Stimulated activated naive CD8-positive, alpha-beta T cell treated with anti-CD3 and anti-CD28 coated beads, Interleukin-15, amount 100 ng/mL, for 72 hours (primary cell): ENCODE measurements around the gene TAB2.

Source experiments
- ATAC-seq: fragments of 150-1000 bp; cut with Tn5 transposase; 2 replicates; pipeline ENCODE4 v1.10.0; 2021; ENCODE audit warnings: mild to moderate bottlenecking, moderate library complexity
- DNase-seq, 2 donors: peaks; one replicate each; pipeline ENCODE4 v3.0.0; 2021 to 2022
- H3K27ac Mint-ChIP-seq, 2 donors: one replicate each; pipeline ENCODE4 v1.8.0; 2022; ENCODE audit warnings: mild to moderate bottlenecking in 2 of 2, mixed read lengths in 2 of 2, moderate library complexity in 2 of 2
- H3K27me3 Mint-ChIP-seq: one replicate; pipeline ENCODE4 v1.8.0; 2022; ENCODE audit warnings: mixed read lengths
- H3K4me1 Mint-ChIP-seq: one replicate; pipeline ENCODE4 v1.8.0; 2022; ENCODE audit warnings: mild to moderate bottlenecking, mixed read lengths
- H3K4me3 Mint-ChIP-seq, 2 donors: one replicate each; pipeline ENCODE4 v1.8.0; 2022; ENCODE audit warnings: mild to moderate bottlenecking in 2 of 2, mixed read lengths in 2 of 2, moderate library complexity in 1 of 2
- H3K9me3 Mint-ChIP-seq, 2 donors: one replicate each; pipeline ENCODE4 v1.8.0; 2022; ENCODE audit warnings: mixed read lengths in 2 of 2

TAB2 gene

GRCh38 chr6:149392535-149392934, 75.0 kb downstream of the TAB2 start:
- no peak for ATAC-seq
- Mint-ChIP-seq H3K27me3 (no peaks in the 10 kb centered on the region), H3K9me3 (no peaks in the 10 kb centered on the region), H3K27ac (peak overlapping the region; percentile 3 to 9), H3K4me3 (no peak overlapping the region), H3K4me1 (peaks cover 73% of the 10 kb centered on the region)
- no peak for DNase-seq

- H3K27me3 Mint-ChIP-seq = no peaks in the 10 kb centered on the region
- no peak overlapping the region for H3K4me3 Mint-ChIP-seq
- ATAC-seq = peak; percentile 60
Observed at GRCh38 chr6:149393002-149393679, 75.6 kb downstream of the TAB2 start.

GRCh38 chr6:149395185-149395584, 77.7 kb downstream of the TAB2 start:
- peak overlapping the region in 1 of 2 donors; percentile 91 for H3K27ac Mint-ChIP-seq
- ATAC-seq (no peak), DNase-seq (no peak)
- H3K9me3 Mint-ChIP-seq = no peaks in the 10 kb centered on the region
- no peak overlapping the region for H3K4me3 Mint-ChIP-seq
- peaks cover 58% of the 10 kb centered on the region for H3K4me1 Mint-ChIP-seq
- H3K27me3 Mint-ChIP-seq = no peaks in the 10 kb centered on the region

More at GRCh38 chr6:149393002-149393679, 75.6 kb downstream of the TAB2 start:
- no peaks in the 10 kb centered on the region for H3K9me3 Mint-ChIP-seq
- H3K27ac Mint-ChIP-seq = no peak overlapping the region
- peaks cover 70% of the 10 kb centered on the region for H3K4me1 Mint-ChIP-seq
- no peak for DNase-seq

- peaks cover 49% of the 10 kb centered on the region for H3K4me1 Mint-ChIP-seq
- H3K27me3 Mint-ChIP-seq = no peaks in the 10 kb centered on the region
- H3K4me3 Mint-ChIP-seq = no peak overlapping the region
- H3K9me3 Mint-ChIP-seq = no peaks in the 10 kb centered on the region
- DNase-seq (no peak), ATAC-seq (no peak)
- no peak overlapping the region for H3K27ac Mint-ChIP-seq
Observed at GRCh38 chr6:149397384-149397783, 79.9 kb downstream of the TAB2 start.

GRCh38 chr6:149400050-149400449, 82.5 kb downstream of the TAB2 start, which contains the start of gene SUMO4:
SUMO4 (plus strand) TSS chr6:149400262; CDS start chr6:149400392, 130 bp downstream.
- H3K27me3 Mint-ChIP-seq = no peaks in the 10 kb centered on the region
- peaks cover 40% of the 10 kb centered on the region for H3K4me1 Mint-ChIP-seq
- peak within 1 kb of the TSS in 1 of 2 donors; percentile 67 for H3K27ac Mint-ChIP-seq
- ATAC-seq = no peak
- H3K9me3 Mint-ChIP-seq = no peaks in the 10 kb centered on the region
- H3K4me3 Mint-ChIP-seq = no peak within 1 kb of the TSS
- DNase-seq = no peak

GRCh38 chr6:149403534-149403933, 86.0 kb downstream of the TAB2 start:
- Mint-ChIP-seq H3K4me3 (no peak overlapping the region), H3K4me1 (peaks cover 40% of the 10 kb centered on the region), H3K9me3 (no peaks in the 10 kb centered on the region), H3K27me3 (no peaks in the 10 kb centered on the region), H3K27ac (peak overlapping the region in 1 of 2 donors; percentile 77)
- no peak for ATAC-seq
- no peak for DNase-seq

GRCh38 chr6:149405823-149406765, 88.6 kb downstream of the TAB2 start:
- peaks cover 40% of the 10 kb centered on the region for H3K4me1 Mint-ChIP-seq
- H3K27me3 Mint-ChIP-seq = no peaks in the 10 kb centered on the region
- no peaks in the 10 kb centered on the region for H3K9me3 Mint-ChIP-seq
- peak; percentile 82 for ATAC-seq
- no peak for DNase-seq
- peak overlapping the region; percentile 17 to 30 for H3K4me3 Mint-ChIP-seq
- peak overlapping the region; percentile 87 to 91 for H3K27ac Mint-ChIP-seq

- no peak for ATAC-seq
- no peak overlapping the region for H3K4me3 Mint-ChIP-seq
- H3K27me3 Mint-ChIP-seq = no peaks in the 10 kb centered on the region
- H3K9me3 Mint-ChIP-seq = peaks cover under 1 to 1% of the 10 kb centered on the region in 2 donors
- H3K27ac Mint-ChIP-seq = no peak overlapping the region
- no peak for DNase-seq
- peaks cover 19% of the 10 kb centered on the region for H3K4me1 Mint-ChIP-seq
Observed at GRCh38 chr6:149409617-149410016, 92.1 kb downstream of the TAB2 start.

- H3K27me3 Mint-ChIP-seq = no peaks in the 10 kb centered on the region
- H3K27ac Mint-ChIP-seq = peak overlapping the region in 1 of 2 donors; percentile 5
- H3K4me3 Mint-ChIP-seq = no peak overlapping the region
- peaks cover 7 to 9% of the 10 kb centered on the region in 2 donors for H3K9me3 Mint-ChIP-seq
- ATAC-seq (no peak), DNase-seq (no peak)
- H3K4me1 Mint-ChIP-seq = peaks cover 10% of the 10 kb centered on the region
Observed at GRCh38 chr6:149410557-149410956, 93.0 kb downstream of the TAB2 start.

GRCh38 chr6:149414009-149414408, 96.5 kb downstream of the TAB2 start:
- Mint-ChIP-seq H3K27me3 (no peaks in the 10 kb centered on the region), H3K4me3 (no peak overlapping the region), H3K4me1 (peaks cover 5% of the 10 kb centered on the region), H3K27ac (no peak overlapping the region), H3K9me3 (peaks cover 9 to 11% of the 10 kb centered on the region in 2 donors)
- ATAC-seq = no peak
- no peak for DNase-seq

- H3K27ac Mint-ChIP-seq = no peak overlapping the region
- H3K4me1 Mint-ChIP-seq = peaks cover 5% of the 10 kb centered on the region
- no peak overlapping the region for H3K4me3 Mint-ChIP-seq
- no peaks in the 10 kb centered on the region for H3K27me3 Mint-ChIP-seq
- DNase-seq (no peak), ATAC-seq (no peak)
- H3K9me3 Mint-ChIP-seq = peaks cover 9 to 11% of the 10 kb centered on the region in 2 donors
Observed at GRCh38 chr6:149414821-149415220, 97.3 kb downstream of the TAB2 start.

- DNase-seq (no peak), ATAC-seq (no peak)
- Mint-ChIP-seq H3K4me1 (peaks cover 5% of the 10 kb centered on the region), H3K4me3 (no peak overlapping the region), H3K27me3 (no peaks in the 10 kb centered on the region), H3K27ac (no peak overlapping the region), H3K9me3 (peaks cover 6 to 8% of the 10 kb centered on the region in 2 donors)
Observed at GRCh38 chr6:149419696-149420404, 102.3 kb downstream of the TAB2 start.

- Mint-ChIP-seq H3K27ac (no peak overlapping the region), H3K4me3 (no peak overlapping the region), H3K4me1 (no peaks in the 10 kb centered on the region), H3K27me3 (no peaks in the 10 kb centered on the region), H3K9me3 (peaks cover 0 to 4% of the 10 kb centered on the region in 2 donors)
- ATAC-seq (no peak), DNase-seq (no peak)
Observed at GRCh38 chr6:149421132-149421531, 103.6 kb downstream of the TAB2 start.

GRCh38 chr6:149422581-149422980, 105.1 kb downstream of the TAB2 start:
- peak overlapping the region in 1 of 2 donors; percentile 14 for H3K27ac Mint-ChIP-seq
- ATAC-seq = no peak
- H3K4me3 Mint-ChIP-seq = no peak overlapping the region
- no peak for DNase-seq
- no peaks in the 10 kb centered on the region for H3K4me1 Mint-ChIP-seq
- no peaks in the 10 kb centered on the region for H3K9me3 Mint-ChIP-seq
- no peaks in the 10 kb centered on the region for H3K27me3 Mint-ChIP-seq

- Mint-ChIP-seq H3K27ac (peak overlapping the region in 1 of 2 donors; percentile 51), H3K27me3 (no peaks in the 10 kb centered on the region)
Observed at GRCh38 chr6:149423964-149424440, 106.5 kb downstream of the TAB2 start.

More at GRCh38 chr6:149423964-149424440, 106.5 kb downstream of the TAB2 start:
- ATAC-seq (no peak), DNase-seq (no peak)
- Mint-ChIP-seq H3K4me1 (peaks cover 2% of the 10 kb centered on the region), H3K4me3 (no peak overlapping the region), H3K9me3 (no peaks in the 10 kb centered on the region)
